AG08396 (cell line): ENCODE measurements around the gene COL25A1.

Experiments used
- DNase-seq: peaks from one replicate; pipeline ENCODE4 v3.0.0; 2012; ENCODE audit warnings: low spot score, mixed read lengths

COL25A1 gene

GRCh38 chr4:108811486-108811885 lies 491.0 kb downstream of the COL25A1 start:
- DNase-seq = no peak

- DNase-seq = no peak
Measured at GRCh38 chr4:108810087-108810486, 492.4 kb downstream of the COL25A1 start.

GRCh38 chr4:108804648-108805273 lies 497.7 kb downstream of the COL25A1 start:
- DNase-seq = no peak

GRCh38 chr4:108799306-108799705 lies 503.2 kb downstream of the COL25A1 start:
- no peak for DNase-seq

- no peak for DNase-seq
Measured at GRCh38 chr4:108796173-108796572, 506.3 kb downstream of the COL25A1 start.

GRCh38 chr4:108795733-108796132 lies 506.7 kb downstream of the COL25A1 start:
- DNase-seq = no peak

GRCh38 chr4:108794136-108794535 lies 508.3 kb downstream of the COL25A1 start:
- DNase-seq = no peak

GRCh38 chr4:108793415-108793814 lies 509.0 kb downstream of the COL25A1 start:
- DNase-seq = no peak

GRCh38 chr4:108788731-108789130 lies 513.7 kb downstream of the COL25A1 start:
- DNase-seq = no peak

- no peak for DNase-seq
Measured at GRCh38 chr4:108787724-108788123, 514.7 kb downstream of the COL25A1 start.

- DNase-seq = no peak
Measured at GRCh38 chr4:108787106-108787505, 515.4 kb downstream of the COL25A1 start.

- DNase-seq = no peak
Measured at GRCh38 chr4:108786351-108786750, 516.1 kb downstream of the COL25A1 start.

GRCh38 chr4:108783665-108784463 lies 518.6 kb downstream of the COL25A1 start:
- no peak for DNase-seq

GRCh38 chr4:108779958-108780357 lies 522.5 kb downstream of the COL25A1 start:
- no peak for DNase-seq

GRCh38 chr4:108777388-108777787 lies 525.1 kb downstream of the COL25A1 start:
- no peak for DNase-seq

- DNase-seq = no peak
Measured at GRCh38 chr4:108775921-108776320, 526.5 kb downstream of the COL25A1 start.

GRCh38 chr4:108774809-108775530 lies 527.5 kb downstream of the COL25A1 start:
- no peak for DNase-seq

- DNase-seq = no peak
Measured at GRCh38 chr4:108772402-108772801, 530.1 kb downstream of the COL25A1 start.

GRCh38 chr4:108766058-108766457 lies 536.4 kb downstream of the COL25A1 start:
- no peak for DNase-seq

GRCh38 chr4:108763986-108764385 lies 538.5 kb downstream of the COL25A1 start:
- no peak for DNase-seq

GRCh38 chr4:108763226-108763593 lies 539.2 kb downstream of the COL25A1 start:
- no peak for DNase-seq

GRCh38 chr4:108762559-108763225 lies 539.8 kb downstream of the COL25A1 start, which contains the start of gene ETNPPL:
ETNPPL (minus strand) TSS chr4:108763053; CDS start chr4:108762898, 155 bp downstream.
- DNase-seq = peak; percentile 30
